HG02970 (cell line): ENCODE data around the gene CCNB3.

ENCODE experiments used
- ATAC-seq: cut with Tn5 transposase; IDR thresholded peaks from one replicate; pipeline ENCODE4 v1.9.1; 2021; ENCODE audit warnings: mild to moderate bottlenecking, moderate library complexity, moderate number of reproducible peaks; ENCODE audit not compliant: unreplicated experiment, low FRiP score

The CCNB3 gene

DNA sequence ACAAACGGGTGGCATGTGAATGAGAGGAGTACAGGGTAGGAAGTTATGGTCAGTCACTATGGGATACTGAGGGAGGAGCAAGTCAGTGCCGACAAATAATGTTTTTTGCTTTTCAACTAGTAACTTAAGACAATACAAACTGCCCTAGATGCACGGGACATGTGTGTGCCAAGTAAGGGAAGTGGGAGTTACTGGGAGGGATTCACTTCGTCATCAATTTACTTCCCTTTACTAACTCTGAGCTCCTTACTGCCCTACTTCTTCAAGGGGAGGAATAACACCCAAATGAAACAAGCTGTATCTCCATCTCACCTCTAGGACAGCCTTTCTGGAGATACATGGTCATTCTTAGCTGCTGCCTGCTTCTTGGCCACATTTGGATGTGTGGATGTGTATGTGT lies 168.4 kb downstream of the CCNB3 start:
- ATAC-seq: no peak

DNA sequence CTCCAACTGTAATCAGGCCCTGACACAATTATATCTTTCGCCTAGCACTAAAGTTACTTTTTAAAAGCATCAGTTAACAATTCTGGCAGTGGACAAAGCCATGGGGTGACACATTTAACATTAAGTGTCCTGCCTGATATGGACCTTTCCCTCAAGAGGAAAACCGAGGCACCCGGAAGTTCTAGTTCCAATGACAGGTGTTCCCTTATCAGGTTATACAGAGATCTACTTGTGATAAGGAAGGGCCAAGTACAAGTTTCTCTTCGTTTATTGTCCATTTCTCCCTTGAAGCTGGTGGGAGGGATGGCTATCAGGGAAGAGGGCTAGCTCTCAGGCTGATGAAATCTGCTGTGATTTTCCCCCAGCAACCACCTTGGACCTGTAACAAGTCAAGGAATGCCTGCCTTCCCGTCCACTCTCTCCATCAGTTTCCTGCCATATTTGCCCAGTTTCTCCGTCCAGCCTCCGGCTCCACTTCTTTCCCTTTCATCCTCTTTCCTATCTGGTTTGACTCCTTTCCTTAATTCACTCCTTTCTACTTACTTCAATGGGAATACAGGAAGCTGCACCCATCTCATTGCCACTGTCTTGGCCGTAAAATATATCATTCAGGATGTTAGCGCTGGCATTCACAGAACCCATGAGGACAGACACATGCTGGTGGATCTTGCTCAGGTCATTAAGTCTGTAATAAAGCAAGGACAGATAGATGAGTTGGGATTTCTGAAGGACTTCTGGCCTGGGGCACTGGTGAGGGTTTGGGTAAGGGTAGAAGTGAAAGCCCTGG lies 171.1 kb downstream of the CCNB3 start:
- no peak for ATAC-seq

DNA sequence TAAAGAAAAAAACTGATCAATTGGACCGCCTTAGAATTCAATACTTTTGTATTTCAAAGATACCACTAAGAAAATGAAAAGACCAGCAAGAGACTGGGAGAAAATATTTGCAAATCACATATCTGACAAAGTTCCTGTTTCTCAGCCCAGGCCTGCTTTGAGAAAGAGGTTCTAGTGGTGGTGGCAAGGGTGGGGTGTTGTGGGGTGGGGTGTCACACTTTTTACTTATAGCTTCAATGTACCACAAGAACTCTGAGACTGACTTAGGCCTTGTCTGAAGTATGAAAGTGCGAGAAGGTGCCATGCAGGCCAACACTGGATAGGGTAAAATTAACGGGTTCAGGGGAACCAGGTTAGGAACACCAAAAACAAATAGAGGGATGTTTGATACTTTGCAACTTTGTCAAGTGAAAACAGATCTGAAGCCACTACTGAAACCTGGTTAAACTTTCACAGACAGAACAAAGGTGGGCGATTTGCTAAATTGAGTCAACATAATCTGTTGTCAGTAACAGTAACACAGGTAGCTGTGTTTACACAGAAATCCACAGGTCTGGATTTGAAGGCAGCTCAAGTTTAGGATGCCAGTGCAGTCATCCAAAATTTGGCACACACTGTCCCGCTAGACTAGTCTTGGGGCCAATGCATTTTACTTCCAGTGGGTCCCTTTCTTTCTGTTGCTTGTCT lies 177.3 kb downstream of the CCNB3 start:
- no peak for ATAC-seq

DNA sequence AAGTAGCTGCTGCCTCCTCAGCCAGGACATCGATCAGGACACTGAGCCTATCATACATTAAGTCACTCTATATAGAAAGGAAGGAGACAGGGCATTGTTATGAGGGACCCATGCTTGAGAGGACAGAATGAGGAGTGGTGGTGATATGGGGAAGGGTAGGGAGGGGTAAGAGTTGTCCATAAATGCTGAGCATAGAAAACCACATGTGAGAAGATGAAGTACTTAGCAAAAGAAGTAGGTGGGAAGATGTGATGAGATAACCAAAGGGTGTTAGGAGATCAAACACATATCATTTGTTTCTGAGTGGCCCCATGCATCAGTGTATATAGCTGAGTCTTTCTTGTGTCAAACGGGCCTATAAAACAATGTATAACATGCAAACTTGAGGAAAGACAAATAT lies 182.0 kb downstream of the CCNB3 start:
- no peak for ATAC-seq

DNA sequence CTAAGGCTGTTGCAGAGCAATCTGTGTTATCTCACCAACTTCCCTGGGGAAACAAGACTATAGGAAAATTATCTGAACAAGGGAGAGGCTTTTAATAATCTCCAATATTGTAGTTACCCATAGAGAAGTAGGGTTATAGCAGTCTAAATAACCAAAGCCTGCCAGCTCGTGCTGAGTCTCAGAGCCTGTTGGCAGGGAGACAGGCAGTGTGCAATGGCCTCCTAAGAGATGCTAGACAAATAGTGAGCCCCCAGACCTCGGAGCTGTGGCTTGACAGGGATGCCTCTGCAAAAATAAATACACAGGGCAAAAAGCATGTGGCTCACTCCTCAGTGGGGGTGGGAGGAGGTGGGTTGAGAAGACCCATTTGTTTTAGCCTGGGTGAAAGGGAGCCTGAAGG lies 189.3 kb downstream of the CCNB3 start:
- ATAC-seq: no peak
